GM21717 (cell line): ENCODE data around the gene MRPS27.

ENCODE experiments used
- ATAC-seq: cut with Tn5 transposase; IDR thresholded peaks from one replicate; pipeline ENCODE4 v1.9.1; 2021; ENCODE audit warnings: mild to moderate bottlenecking, moderate library complexity; ENCODE audit not compliant: unreplicated experiment

Gene MRPS27

GRCh38 chr5:72234868-72235267 is 85.2 kb downstream of the MRPS27 start:
- no peak for ATAC-seq

DNA sequence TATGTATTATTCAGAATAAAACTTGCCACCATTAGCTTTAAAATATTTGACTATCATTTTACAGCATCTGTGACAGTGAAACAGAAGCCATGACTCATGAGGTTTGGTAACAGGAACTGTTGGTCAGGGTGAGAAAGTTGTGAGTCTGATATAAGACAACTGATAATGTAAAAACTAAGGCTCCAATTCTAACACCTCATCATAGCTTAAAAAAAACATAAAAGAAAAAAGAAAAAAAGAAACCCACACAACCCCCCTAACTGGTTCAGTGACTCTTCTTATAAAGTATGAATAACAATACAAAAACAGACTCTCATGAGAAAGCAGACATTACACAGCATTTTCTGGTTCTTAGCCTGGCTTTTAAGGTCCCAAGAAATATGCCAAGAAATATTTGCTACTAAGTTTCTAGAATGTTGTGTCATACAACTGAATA is 85.8 kb downstream of the MRPS27 start:
- ATAC-seq: peak; percentile 78

DNA sequence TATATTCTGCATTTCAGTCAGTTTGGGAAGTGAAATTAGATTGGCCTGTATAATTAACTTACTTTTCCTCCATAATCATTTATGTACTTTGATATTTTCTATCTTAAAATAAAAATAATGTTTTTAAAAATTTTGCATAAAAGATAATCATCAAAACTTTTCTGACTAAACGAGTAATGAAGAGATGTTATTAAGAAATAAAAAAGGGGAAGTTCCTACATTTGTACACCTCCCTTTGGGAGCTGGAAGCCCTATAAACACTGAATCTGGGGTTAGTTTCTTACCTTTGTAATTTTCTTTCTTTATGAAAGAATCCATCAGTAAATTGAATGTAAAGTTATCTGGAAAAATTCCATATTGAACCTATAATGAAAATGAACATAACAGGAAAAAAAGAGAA is 86.2 kb downstream of the MRPS27 start:
- no peak for ATAC-seq

DNA sequence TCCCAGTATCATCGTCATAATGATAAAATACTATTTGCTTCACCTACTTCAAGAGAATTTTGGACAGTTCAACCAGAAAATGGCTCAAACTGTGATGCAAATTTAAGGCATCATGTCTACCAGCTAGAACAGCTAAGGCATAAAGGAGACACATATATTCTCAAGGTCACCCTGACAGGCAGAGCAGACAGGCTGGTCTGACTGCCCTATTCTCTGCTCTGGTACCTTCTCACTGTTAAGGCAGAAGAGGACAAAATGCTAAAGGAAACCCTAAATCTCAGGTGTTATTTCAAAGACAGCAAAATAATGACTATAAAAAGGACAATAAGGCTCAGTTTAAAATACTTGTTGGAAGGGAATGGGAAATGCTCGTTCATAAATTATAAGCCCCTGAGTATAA is 87.2 kb downstream of the MRPS27 start:
- ATAC-seq: no peak

- no peak for ATAC-seq
Observed at GRCh38 chr5:72231991-72232703, 87.9 kb downstream of the MRPS27 start.

- no peak for ATAC-seq
Observed at GRCh38 chr5:72228960-72229359, 91.1 kb downstream of the MRPS27 start.

DNA sequence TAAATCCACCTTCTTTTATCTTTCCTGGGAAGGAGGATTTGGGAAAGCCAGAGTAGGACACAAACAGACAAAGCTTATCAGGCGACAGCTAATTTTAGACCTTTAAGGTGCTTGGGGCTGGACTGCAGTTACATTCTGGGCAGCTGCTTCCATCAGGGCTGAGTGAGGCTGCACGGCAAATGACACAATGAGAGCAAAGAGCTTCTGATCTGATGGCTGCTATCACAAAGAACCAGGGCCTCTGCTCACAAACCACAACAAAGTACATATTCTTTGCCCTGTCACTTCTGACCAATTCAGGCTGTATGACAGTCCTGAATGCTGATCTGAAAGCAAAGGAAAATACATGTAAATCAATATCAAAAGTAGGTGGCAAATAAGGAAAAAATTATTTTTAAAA is 93.1 kb downstream of the MRPS27 start:
- ATAC-seq: no peak

GRCh38 chr5:72225741-72226140 is 94.3 kb downstream of the MRPS27 start:
- no peak for ATAC-seq

GRCh38 chr5:72224946-72225463 is 95.0 kb downstream of the MRPS27 start:
- ATAC-seq: no peak

- ATAC-seq: no peak
Observed at GRCh38 chr5:72223371-72223770, 96.7 kb downstream of the MRPS27 start.

DNA sequence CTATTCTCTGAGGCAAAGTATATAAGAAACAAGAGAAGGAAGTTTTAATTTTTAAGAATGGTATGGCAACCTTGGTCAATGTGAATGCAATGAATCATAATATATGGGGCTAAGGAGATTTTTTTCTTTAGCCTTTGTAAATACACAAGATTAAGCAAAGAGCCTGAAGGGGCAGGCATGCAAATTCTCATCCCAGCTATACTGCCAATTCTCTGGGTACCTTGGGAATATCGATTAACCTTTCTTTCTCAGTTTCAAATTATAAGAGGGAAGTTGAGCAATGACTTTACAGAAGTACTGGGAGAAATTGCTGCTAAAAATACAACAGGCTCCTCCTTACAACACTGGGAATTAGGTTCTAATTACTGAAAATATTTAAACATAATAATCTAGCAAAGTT is 97.5 kb downstream of the MRPS27 start:
- no peak for ATAC-seq

DNA sequence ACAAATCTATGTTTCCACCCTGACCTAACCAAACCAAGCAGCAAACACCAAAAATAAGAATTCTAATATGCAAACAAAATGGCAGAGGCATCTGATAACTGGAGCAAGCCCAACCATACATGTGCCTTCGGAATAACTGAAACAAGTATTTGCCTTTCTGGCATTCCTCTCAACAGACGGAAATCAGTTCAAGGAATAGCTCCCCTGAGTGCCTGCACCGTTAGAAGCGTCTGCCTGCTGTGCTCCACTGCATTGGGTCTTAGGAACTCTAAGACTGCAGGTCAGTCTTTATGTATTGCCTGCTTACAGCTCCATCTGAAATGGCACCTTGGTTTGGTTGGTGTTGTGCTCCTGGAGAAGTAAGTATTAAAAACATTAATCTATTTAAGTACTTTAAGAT is 98.5 kb downstream of the MRPS27 start:
- ATAC-seq: no peak

DNA sequence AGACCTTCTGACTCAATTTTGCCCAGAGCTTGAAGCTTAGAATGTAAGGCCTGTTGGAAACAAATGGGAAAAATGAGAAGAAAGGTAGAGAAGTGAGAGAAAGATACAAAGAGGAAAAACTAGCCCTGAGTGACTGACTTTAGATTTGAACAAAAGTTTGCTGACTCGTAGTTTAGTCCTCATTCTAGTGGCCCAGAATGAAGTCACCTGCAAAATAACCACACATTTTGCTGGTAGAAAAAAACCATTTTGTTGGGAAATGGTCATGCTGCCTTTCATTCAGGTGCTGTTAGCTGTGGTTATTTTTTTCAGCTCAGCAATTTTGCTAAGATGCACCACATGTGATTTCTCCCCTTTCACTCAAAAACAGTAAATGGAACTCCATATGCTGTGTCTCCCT is 98.9 kb downstream of the MRPS27 start:
- ATAC-seq: no peak

- ATAC-seq: no peak
Observed at GRCh38 chr5:72216756-72217155, 103.3 kb downstream of the MRPS27 start.

GRCh38 chr5:72214168-72214567 is 105.9 kb downstream of the MRPS27 start:
- no peak for ATAC-seq

- no peak for ATAC-seq
Observed at GRCh38 chr5:72213482-72213881, 106.6 kb downstream of the MRPS27 start.

- no peak for ATAC-seq
Observed at GRCh38 chr5:72212171-72212570, 107.9 kb downstream of the MRPS27 start.

DNA sequence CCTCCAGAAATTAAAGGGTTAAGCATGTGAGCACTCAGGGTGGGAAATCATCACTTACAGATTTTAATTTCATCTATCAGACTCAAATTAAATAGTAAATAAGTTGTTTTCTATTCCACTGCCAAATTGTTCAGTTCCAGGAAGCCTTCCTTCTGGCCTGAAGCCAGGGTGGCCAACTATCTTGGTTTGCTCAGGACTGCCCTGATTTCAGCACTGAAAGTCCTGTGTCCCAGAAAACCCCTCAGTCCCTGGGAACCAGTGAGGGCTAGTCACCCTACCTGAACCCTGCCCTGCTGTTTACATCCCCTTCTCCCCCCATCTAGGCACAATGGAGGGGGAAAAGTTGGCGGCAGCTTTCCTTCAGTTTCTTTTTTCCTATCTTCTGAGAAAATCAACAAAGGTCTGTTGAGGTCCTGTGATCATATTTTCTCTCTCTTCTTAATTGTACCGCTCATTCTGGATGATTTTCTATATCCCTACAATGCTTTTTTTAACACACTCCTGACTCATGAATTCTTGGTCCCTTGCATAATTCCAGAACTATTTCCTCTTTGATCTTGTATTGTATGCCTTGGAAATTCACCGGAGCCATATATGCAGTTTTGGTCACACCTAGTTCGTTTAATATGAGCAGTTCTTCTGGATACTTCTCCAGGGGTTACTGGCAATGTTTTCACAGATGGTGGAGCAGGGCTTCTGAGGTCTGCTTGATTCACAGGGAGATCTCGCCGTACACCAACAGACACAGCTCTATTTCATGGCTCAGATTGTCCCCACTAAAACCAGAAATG is 109.0 kb downstream of the MRPS27 start:
- no peak for ATAC-seq

GRCh38 chr5:72209147-72210115 is 110.6 kb downstream of the MRPS27 start:
- no peak for ATAC-seq

DNA sequence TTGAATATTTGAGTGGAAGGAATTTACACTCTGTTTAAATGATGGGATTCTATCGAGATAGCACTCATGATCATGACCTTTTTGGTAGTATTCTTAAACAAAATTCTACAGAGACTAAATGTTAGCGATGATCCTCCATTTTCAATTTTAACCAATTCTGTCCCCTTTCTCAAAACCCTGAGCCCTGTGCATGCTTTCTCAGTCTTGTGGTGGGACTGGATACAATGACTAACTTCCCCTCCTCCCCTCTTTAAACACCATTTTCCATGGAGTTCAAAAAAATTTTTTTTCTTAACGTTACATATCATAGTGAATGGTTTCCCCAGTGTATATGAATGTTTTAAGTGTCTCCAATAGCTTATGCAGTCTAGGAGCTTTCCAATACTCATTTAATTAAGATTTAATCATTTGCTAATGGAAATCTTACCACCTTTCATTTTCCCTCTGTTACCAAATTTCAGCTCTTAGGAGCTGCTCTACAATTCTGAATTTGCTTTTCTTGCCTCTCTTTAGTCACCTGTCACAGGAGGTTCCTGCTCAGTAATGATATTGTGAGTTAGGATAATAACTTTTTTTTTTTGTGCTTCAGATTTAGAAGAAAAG is 111.6 kb downstream of the MRPS27 start:
- no peak for ATAC-seq

DNA sequence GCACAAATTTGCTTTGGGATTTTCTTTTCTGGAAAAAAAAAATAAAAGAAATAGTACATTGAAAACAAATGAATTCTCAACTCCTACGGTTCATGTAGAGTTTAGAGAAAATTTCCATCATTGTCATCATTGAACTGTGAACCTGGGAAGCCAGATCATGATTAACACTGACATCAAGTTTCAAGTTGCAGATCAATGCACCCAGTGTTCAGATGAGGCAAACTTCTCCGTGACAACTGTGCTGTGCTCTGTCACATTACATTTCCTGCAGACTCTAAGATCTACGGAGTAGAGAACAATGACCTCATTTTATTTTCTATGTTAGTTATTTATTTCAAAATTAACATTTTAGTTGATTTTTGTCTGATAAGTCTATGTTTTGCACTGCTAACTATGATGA is 113.0 kb downstream of the MRPS27 start:
- no peak for ATAC-seq
